Activated CD4-positive, alpha-beta T cell treated with anti-CD3 and anti-CD28 coated beads, Interleukin-2, Interleukin-6, amounts not matched to agents 100 ng/mL and 50 ng/mL, durations not matched to agents 16 hours and 8 hours (primary cell): ENCODE data around the gene EHMT1.

Experiments
- DNase-seq: peaks from one replicate; pipeline ENCODE4 v3.0.0-alpha.2; 2020

EHMT1 gene

GRCh38 chr9:137744632-137745183 lies 125.9 kb downstream of the EHMT1 start:
- DNase-seq, result no peak

GRCh38 chr9:137745541-137745991 lies 126.8 kb downstream of the EHMT1 start:
- peak; percentile 24 for DNase-seq

- no peak for DNase-seq
Observed at GRCh38 chr9:137748311-137748710, 129.5 kb downstream of the EHMT1 start.

- no peak for DNase-seq
Observed at GRCh38 chr9:137748741-137749140, 129.9 kb downstream of the EHMT1 start.

GRCh38 chr9:137749511-137749910 lies 130.7 kb downstream of the EHMT1 start:
- DNase-seq, result no peak

- DNase-seq, result no peak
Observed at GRCh38 chr9:137750007-137750406, 131.2 kb downstream of the EHMT1 start.

GRCh38 chr9:137750566-137750965 lies 131.8 kb downstream of the EHMT1 start:
- DNase-seq, result no peak

- no peak for DNase-seq
Observed at GRCh38 chr9:137751616-137752015, 132.8 kb downstream of the EHMT1 start.

GRCh38 chr9:137752426-137752825 lies 133.6 kb downstream of the EHMT1 start:
- DNase-seq, result no peak

GRCh38 chr9:137753192-137753765 lies 134.5 kb downstream of the EHMT1 start:
- DNase-seq, result no peak

- no peak for DNase-seq
Observed at GRCh38 chr9:137755261-137755927, 136.6 kb downstream of the EHMT1 start.

GRCh38 chr9:137756045-137756744 lies 137.4 kb downstream of the EHMT1 start:
- DNase-seq, result no peak

GRCh38 chr9:137757139-137757538 lies 138.3 kb downstream of the EHMT1 start:
- DNase-seq, result no peak

GRCh38 chr9:137757613-137758029 lies 138.8 kb downstream of the EHMT1 start:
- DNase-seq, result peak; percentile 39

GRCh38 chr9:137758067-137758466 lies 139.3 kb downstream of the EHMT1 start:
- DNase-seq, result no peak

GRCh38 chr9:137759117-137759516 lies 140.3 kb downstream of the EHMT1 start:
- DNase-seq, result no peak

GRCh38 chr9:137759649-137760321 lies 141.0 kb downstream of the EHMT1 start:
- DNase-seq, result no peak

- DNase-seq, result no peak
Observed at GRCh38 chr9:137760426-137760825, 141.6 kb downstream of the EHMT1 start.

GRCh38 chr9:137761032-137761431 lies 142.2 kb downstream of the EHMT1 start:
- peak; percentile 53 for DNase-seq

GRCh38 chr9:137761793-137762192 lies 143.0 kb downstream of the EHMT1 start:
- no peak for DNase-seq

GRCh38 chr9:137762414-137763061 lies 143.7 kb downstream of the EHMT1 start:
- peak; percentile 7 for DNase-seq

GRCh38 chr9:137763271-137763955 lies 144.6 kb downstream of the EHMT1 start:
- DNase-seq, result no peak
